HEK293T (cell line): Measurements from ENCODE around the gene AKR1B1.

ENCODE experiments used
- ARNT ChIP-seq: fragments of 450-650 bp; IDR thresholded peaks from 2 replicates; pipeline ENCODE4 v1.6.1; 2017; ENCODE audit warnings: mild to moderate bottlenecking
- BHLHE40 ChIP-seq: fragments of 450-650 bp; IDR thresholded peaks from 2 replicates; pipeline ENCODE4 v1.6.1; 2016; ENCODE audit warnings: mild to moderate bottlenecking, moderate library complexity, borderline replicate concordance
- CTBP1 ChIP-seq: fragments of 450-650 bp; IDR thresholded peaks from 2 replicates; pipeline ENCODE4 v1.6.1; 2016; ENCODE audit warnings: borderline replicate concordance
- ELF4 ChIP-seq: fragments of 450-650 bp; IDR thresholded peaks from 2 replicates; pipeline ENCODE4 v1.6.1; 2017; ENCODE audit warnings: antibody characterized with exemption
- FOXA1 ChIP-seq: fragments of 450-650 bp; IDR thresholded peaks from 2 replicates; pipeline ENCODE4 v1.6.1; 2016; ENCODE audit warnings: mild to moderate bottlenecking
- FOXK2 ChIP-seq: fragments of 450-650 bp; IDR thresholded peaks from 2 replicates; pipeline ENCODE4 v1.6.1; 2016; ENCODE audit warnings: mild to moderate bottlenecking
- FOXM1 ChIP-seq: fragments of 450-650 bp; IDR thresholded peaks from 2 replicates; pipeline ENCODE4 v1.6.1; 2017; ENCODE audit warnings: mild to moderate bottlenecking, borderline replicate concordance
- HDGF ChIP-seq: fragments of 450-650 bp; IDR thresholded peaks from 2 replicates; pipeline ENCODE4 v1.6.1; 2017; ENCODE audit warnings: antibody characterized with exemption, borderline replicate concordance
- L3MBTL2 ChIP-seq: fragments of 450-650 bp; conservative IDR thresholded peaks from 2 replicates; pipeline ENCODE4 v1.6.1; 2016; ENCODE audit warnings: mild to moderate bottlenecking
- LEF1 ChIP-seq: fragments of 450-650 bp; IDR thresholded peaks from 2 replicates; pipeline ENCODE4 v1.6.1; 2017; ENCODE audit warnings: mild to moderate bottlenecking, borderline replicate concordance
- SUZ12 ChIP-seq: fragments of 450-650 bp; IDR thresholded peaks from 2 replicates; pipeline ENCODE4 v1.6.1; 2016; ENCODE audit warnings: mild to moderate bottlenecking
- TARDBP ChIP-seq: fragments of 450-650 bp; IDR thresholded peaks from 2 replicates; pipeline ENCODE4 v1.6.1; 2016
- ZNF384 ChIP-seq: fragments of 450-650 bp; IDR thresholded peaks from 2 replicates; pipeline ENCODE4 v1.6.1; 2016
- TF ChIP-seq, protein P1 (sequence below): fragments of 450-650 bp; IDR thresholded peaks from 2 replicates; pipeline ENCODE4 v1.6.1; 2016

- no peak for TF ChIP-seq HDGF
- TF ChIP-seq FOXM1: no peak
- TF ChIP-seq, protein P1, sequence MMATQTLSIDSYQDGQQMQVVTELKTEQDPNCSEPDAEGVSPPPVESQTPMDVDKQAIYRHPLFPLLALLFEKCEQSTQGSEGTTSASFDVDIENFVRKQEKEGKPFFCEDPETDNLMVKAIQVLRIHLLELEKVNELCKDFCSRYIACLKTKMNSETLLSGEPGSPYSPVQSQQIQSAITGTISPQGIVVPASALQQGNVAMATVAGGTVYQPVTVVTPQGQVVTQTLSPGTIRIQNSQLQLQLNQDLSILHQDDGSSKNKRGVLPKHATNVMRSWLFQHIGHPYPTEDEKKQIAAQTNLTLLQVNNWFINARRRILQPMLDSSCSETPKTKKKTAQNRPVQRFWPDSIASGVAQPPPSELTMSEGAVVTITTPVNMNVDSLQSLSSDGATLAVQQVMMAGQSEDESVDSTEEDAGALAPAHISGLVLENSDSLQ: no peak
- TF ChIP-seq FOXA1: no peak
- no peak for TF ChIP-seq L3MBTL2
- TF ChIP-seq FOXK2: no peak
- TF ChIP-seq ARNT: no peak
- TF ChIP-seq CTBP1: no peak
- TF ChIP-seq TARDBP: no peak
- TF ChIP-seq ELF4: no peak
- no peak for TF ChIP-seq SUZ12
- no peak for TF ChIP-seq BHLHE40
- no peak for TF ChIP-seq ZNF384
- no peak for TF ChIP-seq LEF1
These were observed 34.2 kb upstream of the AKR1B1 start for GRCh38 chr7:134493091-134493490.
